Calu3 (cell line): Measurements from ENCODE around the gene PHF13. TPM values are rescaled to one million over a fixed set of nuclear protein-coding genes. Genes with fewer than 3 reads are reported as not detected.

Source experiments
- BruUV-seq: library from RNA; stranded (reverse); fragments of 400-500 nt; replicated peaks from 2 replicates; lab custom pipeline; 2021; lab: Mats Ljungman, UMichigan
- CTCF ChIA-PET: fragments of 300-600 bp; sonication (Branson Sonifier 250); formaldehyde crosslinking; loops from one replicate; lab custom pipeline; 2022; ENCODE audit warnings: antibody characterized with exemption; lab: Charles Lee
- DNase-seq: peaks from one replicate; pipeline ENCODE4 v3.0.0; 2022
- H3K27ac Mint-ChIP-seq: one replicate; pipeline ENCODE4 v1.8.0; 2022; ENCODE audit warnings: mixed read lengths; ENCODE audit not compliant: unreplicated experiment
- H3K27me3 Mint-ChIP-seq: one replicate; pipeline ENCODE4 v1.8.0; 2022; ENCODE audit warnings: mixed read lengths; ENCODE audit not compliant: unreplicated experiment
- H3K36me3 Mint-ChIP-seq: one replicate; pipeline ENCODE4 v1.8.0; 2022; ENCODE audit warnings: mild to moderate bottlenecking, moderate library complexity, mixed read lengths; ENCODE audit not compliant: insufficient read depth, unreplicated experiment
- H3K4me1 Mint-ChIP-seq: one replicate; pipeline ENCODE4 v1.8.0; 2022; ENCODE audit warnings: mild to moderate bottlenecking, low read depth, mixed read lengths; ENCODE audit not compliant: unreplicated experiment
- H3K4me3 Mint-ChIP-seq: one replicate; pipeline ENCODE4 v1.8.0; 2022; ENCODE audit warnings: mild to moderate bottlenecking, low read depth, moderate library complexity, mixed read lengths; ENCODE audit not compliant: unreplicated experiment
- H3K9me3 Mint-ChIP-seq: one replicate; pipeline ENCODE4 v1.8.0; 2022; ENCODE audit warnings: low read depth, mixed read lengths; ENCODE audit not compliant: unreplicated experiment
- intact Hi-C: fragments of 100-400 bp; cut with micrococcal nuclease; formaldehyde crosslinking; loops from one replicate; pipeline ENCODE4 v1.10.0; 2022; ENCODE audit not compliant: unreplicated experiment
- total RNA-seq: library from RNA; stranded (reverse); gene quantifications from 2 replicates; pipeline ENCODE4 v1.2.3, GENCODE V29; 2022
- TF ChIP-seq, protein P1 (sequence below): fragments of 200-600 bp; IDR thresholded peaks from one replicate; pipeline ENCODE4 v1.8.0; 2022; ENCODE audit warnings: antibody characterized with exemption; ENCODE audit not compliant: unreplicated experiment

PHF13 gene
- total RNA-seq, 1 experiment from 2014 or later, result 14.5 TPM

DNA sequence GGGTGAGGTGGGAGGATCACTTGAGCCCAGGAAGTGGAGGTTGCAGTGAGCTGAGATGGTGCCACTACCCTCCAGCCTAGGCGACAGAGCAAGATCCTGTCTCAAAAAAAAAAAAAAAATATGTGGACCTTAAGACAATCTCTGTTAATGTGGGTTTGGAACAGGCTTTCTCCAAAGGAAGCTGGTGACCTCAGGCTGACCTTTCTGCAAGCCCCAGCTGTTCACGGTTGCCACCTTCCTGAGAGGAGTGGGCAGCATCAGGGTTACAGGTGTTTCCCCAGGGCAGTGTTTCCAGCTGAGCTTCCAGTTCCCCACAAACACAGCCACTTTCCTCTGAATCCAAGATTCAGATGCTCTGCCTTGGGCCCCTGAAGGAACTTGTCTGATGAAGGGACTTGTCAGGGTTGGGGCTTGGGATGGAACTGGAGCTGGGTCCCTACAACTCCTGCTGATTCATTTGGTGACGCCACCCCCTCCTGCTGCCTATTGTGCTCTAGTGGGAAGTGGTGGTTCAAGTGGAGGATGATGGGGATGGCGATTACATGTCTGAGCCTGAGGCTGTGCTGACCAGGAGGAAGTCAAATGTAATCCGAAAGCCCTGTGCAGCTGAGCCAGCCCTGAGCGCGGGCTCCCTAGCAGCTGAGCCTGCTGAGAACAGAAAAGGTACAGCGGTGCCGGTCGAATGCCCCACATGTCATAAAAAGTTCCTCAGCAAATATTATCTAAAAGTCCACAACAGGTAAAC, 31.8 kb upstream of the PHF13 start:
- Mint-ChIP-seq H3K4me1 (peaks cover 9% of the 10 kb centered on the region), H3K4me3 (no peak overlapping the region), H3K36me3 (peaks cover 39% of the 10 kb centered on the region), H3K9me3 (no peaks in the 10 kb centered on the region), H3K27ac (no peak overlapping the region), H3K27me3 (no peaks in the 10 kb centered on the region)
- intact Hi-C loops, result no loop called here
- TF ChIP-seq, protein P1, sequence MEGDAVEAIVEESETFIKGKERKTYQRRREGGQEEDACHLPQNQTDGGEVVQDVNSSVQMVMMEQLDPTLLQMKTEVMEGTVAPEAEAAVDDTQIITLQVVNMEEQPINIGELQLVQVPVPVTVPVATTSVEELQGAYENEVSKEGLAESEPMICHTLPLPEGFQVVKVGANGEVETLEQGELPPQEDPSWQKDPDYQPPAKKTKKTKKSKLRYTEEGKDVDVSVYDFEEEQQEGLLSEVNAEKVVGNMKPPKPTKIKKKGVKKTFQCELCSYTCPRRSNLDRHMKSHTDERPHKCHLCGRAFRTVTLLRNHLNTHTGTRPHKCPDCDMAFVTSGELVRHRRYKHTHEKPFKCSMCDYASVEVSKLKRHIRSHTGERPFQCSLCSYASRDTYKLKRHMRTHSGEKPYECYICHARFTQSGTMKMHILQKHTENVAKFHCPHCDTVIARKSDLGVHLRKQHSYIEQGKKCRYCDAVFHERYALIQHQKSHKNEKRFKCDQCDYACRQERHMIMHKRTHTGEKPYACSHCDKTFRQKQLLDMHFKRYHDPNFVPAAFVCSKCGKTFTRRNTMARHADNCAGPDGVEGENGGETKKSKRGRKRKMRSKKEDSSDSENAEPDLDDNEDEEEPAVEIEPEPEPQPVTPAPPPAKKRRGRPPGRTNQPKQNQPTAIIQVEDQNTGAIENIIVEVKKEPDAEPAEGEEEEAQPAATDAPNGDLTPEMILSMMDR, result no peak
- DNase-seq, result no peak
- CTCF ChIA-PET, result no interaction called here
- BruUV-seq, result TSS peak; percentile 31

DNA sequence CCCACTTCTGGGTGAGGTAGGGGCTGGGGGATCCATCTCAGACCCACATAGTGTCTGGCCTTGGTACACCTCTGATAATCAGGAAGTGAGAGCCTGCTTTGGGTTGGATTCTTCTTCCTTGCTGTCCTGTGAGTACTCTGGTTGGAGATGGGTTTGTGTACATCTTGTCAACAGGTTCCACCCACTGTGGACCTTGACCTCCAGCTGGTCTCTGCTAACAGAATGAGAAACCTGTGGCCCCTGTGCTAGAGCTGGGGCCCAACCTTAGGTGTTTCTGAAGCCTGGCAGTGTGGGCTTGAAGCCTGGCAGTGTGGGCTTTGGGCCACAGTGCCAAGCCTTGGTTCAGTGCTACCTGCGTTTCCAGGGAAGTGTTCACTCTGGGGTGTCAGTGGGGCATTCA, 31.2 kb upstream of the PHF13 start:
- Mint-ChIP-seq H3K36me3 (peaks cover 39% of the 10 kb centered on the region), H3K4me3 (no peak overlapping the region), H3K27me3 (no peaks in the 10 kb centered on the region), H3K4me1 (peaks cover 9% of the 10 kb centered on the region), H3K9me3 (no peaks in the 10 kb centered on the region), H3K27ac (no peak overlapping the region)
- BruUV-seq, result no TSS peak
- intact Hi-C loops, result no loop called here
- DNase-seq, result no peak
- CTCF ChIA-PET, result no interaction called here
- TF ChIP-seq, protein P1, result no peak

DNA sequence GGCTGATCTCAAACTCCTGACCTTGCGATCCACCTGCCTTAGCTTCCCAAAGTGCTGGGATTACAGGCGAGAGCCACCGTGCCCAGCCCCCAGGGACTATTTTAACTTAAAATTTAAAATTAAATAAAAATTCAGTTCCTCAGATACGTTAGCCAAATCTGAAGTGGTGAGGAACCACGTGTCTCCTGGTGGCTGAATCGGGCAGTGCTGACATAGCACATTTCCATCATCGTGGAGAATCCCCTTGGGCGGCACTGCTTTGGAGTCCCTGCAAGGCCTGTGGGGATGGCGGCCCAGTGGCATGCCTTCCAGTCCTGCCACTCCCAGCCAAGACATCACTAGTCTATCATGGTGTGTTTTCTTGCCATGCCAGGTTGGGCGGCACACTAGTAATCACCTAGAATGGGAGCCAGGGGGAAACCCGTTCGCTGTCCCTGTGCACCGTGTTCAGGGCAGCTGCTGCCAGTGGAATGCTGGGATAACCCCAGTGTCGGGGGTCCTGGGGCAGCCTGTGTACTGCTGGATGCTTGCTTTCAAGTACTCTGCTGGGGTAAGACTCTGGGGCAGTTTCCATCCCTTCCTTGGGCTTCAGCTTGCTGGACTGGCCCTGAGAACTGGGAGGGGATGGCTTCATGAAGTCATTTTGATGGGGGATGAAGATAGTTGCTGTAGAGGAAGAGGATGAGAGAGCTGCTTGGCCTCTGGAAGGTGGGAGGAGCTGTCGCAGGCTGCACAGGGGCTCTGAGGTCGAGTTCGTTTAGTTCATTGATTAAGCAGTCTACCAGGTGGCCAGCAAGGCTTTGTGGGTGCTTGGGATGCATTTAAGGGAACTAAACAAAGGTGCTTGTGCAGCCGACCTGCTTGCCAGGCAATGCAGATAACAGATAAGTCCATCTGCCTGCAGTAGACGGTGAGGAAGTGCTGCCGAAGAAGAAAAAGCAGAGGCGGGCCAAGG, 29.1 kb upstream of the PHF13 start:
- Mint-ChIP-seq H3K9me3 (no peaks in the 10 kb centered on the region), H3K27ac (no peak overlapping the region), H3K36me3 (peaks cover 37% of the 10 kb centered on the region), H3K27me3 (no peaks in the 10 kb centered on the region), H3K4me3 (no peak overlapping the region), H3K4me1 (peaks cover 2% of the 10 kb centered on the region)
- DNase-seq, result no peak
- intact Hi-C loops, result no loop called here
- TF ChIP-seq, protein P1, result peak; percentile 27
- CTCF ChIA-PET, result interaction anchor here (0.7 kb wide), 1 partner anchor 16 kb away, joined by 3 read pairs; no protein-coding TSS in a partner anchor
- BruUV-seq, result no TSS peak

DNA sequence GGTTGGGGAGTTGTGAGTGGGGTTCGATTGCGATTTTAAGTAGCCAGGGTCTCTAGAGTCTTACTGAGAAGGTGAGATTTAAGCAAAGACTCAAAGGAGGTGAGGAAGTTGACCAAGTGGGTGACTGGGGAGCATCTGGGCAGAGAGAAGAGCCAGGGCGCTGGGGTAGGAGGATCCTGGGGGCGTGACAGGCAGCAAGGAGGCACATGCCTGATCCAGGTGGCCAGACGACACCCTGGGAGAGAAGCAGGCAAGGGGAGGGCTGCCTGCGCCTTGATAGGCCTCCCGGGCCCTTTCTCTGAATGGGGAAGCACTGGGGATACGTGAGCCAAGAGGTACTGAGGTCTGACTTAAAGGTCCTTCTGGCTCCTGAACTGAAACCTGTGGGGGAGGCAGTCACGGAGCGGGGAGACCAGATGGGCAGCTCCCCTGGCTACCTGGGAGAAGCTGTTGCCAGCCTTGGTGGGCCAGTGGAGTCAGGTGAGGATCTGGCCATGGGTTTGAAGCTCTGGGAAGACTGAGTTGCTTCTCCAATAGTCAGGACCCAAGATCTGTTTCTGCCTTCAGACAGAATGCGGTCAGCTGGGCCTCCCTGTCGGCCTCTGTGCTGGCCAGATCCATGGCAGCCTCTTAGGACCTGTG, 28.3 kb upstream of the PHF13 start:
- Mint-ChIP-seq H3K4me1 (no peaks in the 10 kb centered on the region), H3K27me3 (no peaks in the 10 kb centered on the region), H3K36me3 (peaks cover 29% of the 10 kb centered on the region), H3K27ac (no peak overlapping the region), H3K9me3 (no peaks in the 10 kb centered on the region), H3K4me3 (no peak overlapping the region)
- no TSS peak for BruUV-seq
- TF ChIP-seq, protein P1, result no peak
- CTCF ChIA-PET, result no interaction called here
- no peak for DNase-seq
- intact Hi-C loops, result no loop called here
